ENCODE measurements around the gene DKK2. TPM values are rescaled to one million over a fixed set of nuclear protein-coding genes. Genes with fewer than 3 reads are reported as not detected.

DKK2 gene
- total RNA-seq, 4 donors from 2014 or later, result 0.55 to 1.3 TPM; not detected in 2

GRCh38 chr4:107060388-107060787 is 24.3 kb upstream of the DKK2 start:
- no peak for DNase-seq
- Histone ChIP-seq H3K36me3 (no peaks in the 10 kb centered on the region), H3K27ac (no peak overlapping the region), H3K4me3 (no peak overlapping the region), H3K4me1 (no peaks in the 10 kb centered on the region), H3K9me3 (no peaks in the 10 kb centered on the region), H3K27me3 (no peaks in the 10 kb centered on the region)
- TF ChIP-seq POLR2A (IDR thresholded peaks at IDR 0.05) (no peak), EP300 (IDR thresholded peaks at IDR 0.05; ENCODE audit: low read depth) (no peak), CTCF (IDR thresholded peaks at IDR 0.05) (no peak), POLR2AphosphoS5 (IDR thresholded peaks at IDR 0.05) (no peak)
- 66 to 75% methylated on average over 6 of the region's 6 CpGs for WGBS, 2 donors (ENCODE audit: low coverage in 1 of 2)
- intact Hi-C loops (cut with DNase I; ENCODE audit: low total_unique reads) (no loop called here), in situ Hi-C loops (cut with MboI; ENCODE audit: low pct_ligation_motif_present in 1 of 4, low pct_unique_long_range_greater_than_20kb in 1 of 4, low sequenced_read_pairs in 3 of 4) (no loop called here)

- H3K4me1 ChIP-seq, result no peaks in the 10 kb centered on the region
- WGBS, 2 donors (ENCODE audit: low coverage in 1 of 2), result 46 to 47% methylated on average over 1 of the region's 1 CpG
- in situ Hi-C loops (cut with MboI; ENCODE audit: low pct_ligation_motif_present in 1 of 4, low pct_unique_long_range_greater_than_20kb in 1 of 4, low sequenced_read_pairs in 3 of 4) (no loop called here), intact Hi-C loops (cut with DNase I; ENCODE audit: low total_unique reads) (no loop called here)
- no peak overlapping the region for H3K4me3 ChIP-seq
- H3K27me3 ChIP-seq, result no peaks in the 10 kb centered on the region
- no peaks in the 10 kb centered on the region for H3K36me3 ChIP-seq
- DNase-seq, result no peak
- H3K27ac ChIP-seq, result no peak overlapping the region
- H3K9me3 ChIP-seq, result no peaks in the 10 kb centered on the region
- TF ChIP-seq CTCF (IDR thresholded peaks at IDR 0.05) (no peak), EP300 (IDR thresholded peaks at IDR 0.05; ENCODE audit: low read depth) (no peak), POLR2A (IDR thresholded peaks at IDR 0.05) (no peak), POLR2AphosphoS5 (IDR thresholded peaks at IDR 0.05) (no peak)
Measured at GRCh38 chr4:107058828-107059227, 22.7 kb upstream of the DKK2 start.

GRCh38 chr4:107050525-107051135 is 14.5 kb upstream of the DKK2 start:
- Histone ChIP-seq H3K4me1 (no peaks in the 10 kb centered on the region), H3K4me3 (no peak overlapping the region), H3K27ac (no peak overlapping the region), H3K9me3 (peaks cover 2 to 13% of the 10 kb centered on the region in 2 donors), H3K27me3 (no peaks in the 10 kb centered on the region), H3K36me3 (no peaks in the 10 kb centered on the region)
- no peak for DNase-seq
- WGBS, 2 donors (ENCODE audit: low coverage in 1 of 2), result 55 to 79% methylated on average over 2 to 3 of the region's 3 CpGs
- TF ChIP-seq EP300 (IDR thresholded peaks at IDR 0.05; ENCODE audit: low read depth) (no peak), CTCF (IDR thresholded peaks at IDR 0.05) (peak; percentile 38 to 47 (median 42))
- intact Hi-C loops (cut with DNase I; ENCODE audit: low total_unique reads), result no loop called here
- in situ Hi-C loops (cut with MboI; ENCODE audit: low pct_ligation_motif_present in 1 of 4, low pct_unique_long_range_greater_than_20kb in 1 of 4, low sequenced_read_pairs in 3 of 4), result no loop called here

GRCh38 chr4:107046261-107046660 is 10.1 kb upstream of the DKK2 start:
- TF ChIP-seq CTCF (IDR thresholded peaks at IDR 0.05), result no peak
- no peak for DNase-seq
- Histone ChIP-seq H3K4me1 (no peaks in the 10 kb centered on the region), H3K27me3 (no peaks in the 10 kb centered on the region), H3K4me3 (no peak overlapping the region), H3K9me3 (peaks cover 4 to 13% of the 10 kb centered on the region in 2 donors), H3K27ac (no peak overlapping the region), H3K36me3 (no peaks in the 10 kb centered on the region)
- WGBS, 2 donors (ENCODE audit: low coverage in 1 of 2), result 75 to 97% methylated on average over 1 of the region's 1 CpG
- intact Hi-C loops (cut with DNase I; ENCODE audit: low total_unique reads) (no loop called here), in situ Hi-C loops (cut with MboI; ENCODE audit: low pct_ligation_motif_present in 1 of 4, low pct_unique_long_range_greater_than_20kb in 1 of 4, low sequenced_read_pairs in 3 of 4) (loop anchor here in 1 of 4 donors (25.0 kb wide), 1 partner anchor 616 kb away; no protein-coding TSS in a partner anchor)
